Measurements from ENCODE around the gene OR14A2.
"Not testable (repeated sequence)": the region's sequence is repeated elsewhere in the genome, so short reads cannot be mapped to it uniquely, and the experiment has no call there.

The OR14A2 gene

GRCh38 chr1:247748041-247748440 is at the start of gene OR14A2:
OR14A2 (minus strand) TSS chr1:247748141.
- H3K27ac Mint-ChIP-seq = no peak within 1 kb of the TSS
- H3K4me3 Mint-ChIP-seq = no peak within 1 kb of the TSS
- H3K36me3 Mint-ChIP-seq (ENCODE audit: low read depth) = no peaks in the 10 kb centered on the region
- H3K9me3 Mint-ChIP-seq = peaks cover 7% of the 10 kb centered on the region
- H3K4me1 Mint-ChIP-seq (ENCODE audit: low read depth) = no peaks in the 10 kb centered on the region
- no peaks in the 10 kb centered on the region for H3K27me3 Mint-ChIP-seq

GRCh38 chr1:247797518-247797917 is 49.6 kb upstream of the OR14A2 start:
- H3K27ac Mint-ChIP-seq = no peak overlapping the region
- no peaks in the 10 kb centered on the region for H3K4me1 Mint-ChIP-seq (ENCODE audit: low read depth)
- H3K27me3 Mint-ChIP-seq = no peaks in the 10 kb centered on the region
- no peaks in the 10 kb centered on the region for H3K36me3 Mint-ChIP-seq (ENCODE audit: low read depth)
- H3K4me3 Mint-ChIP-seq = no peak overlapping the region
- H3K9me3 Mint-ChIP-seq = no peaks in the 10 kb centered on the region

- H3K27me3 Mint-ChIP-seq = no peaks in the 10 kb centered on the region
- H3K36me3 Mint-ChIP-seq (ENCODE audit: low read depth) = no peaks in the 10 kb centered on the region
- H3K27ac Mint-ChIP-seq = no peak overlapping the region
- no peak overlapping the region for H3K4me3 Mint-ChIP-seq
- no peaks in the 10 kb centered on the region for H3K9me3 Mint-ChIP-seq
- H3K4me1 Mint-ChIP-seq (ENCODE audit: low read depth) = no peaks in the 10 kb centered on the region
Measured at GRCh38 chr1:247769603-247770002, 21.7 kb upstream of the OR14A2 start.

- no peaks in the 10 kb centered on the region for H3K36me3 Mint-ChIP-seq (ENCODE audit: low read depth)
- H3K4me3 Mint-ChIP-seq = no peak within 1 kb of the TSS
- H3K27ac Mint-ChIP-seq = no peak within 1 kb of the TSS
- H3K4me1 Mint-ChIP-seq (ENCODE audit: low read depth) = no peaks in the 10 kb centered on the region
- H3K27me3 Mint-ChIP-seq = no peaks in the 10 kb centered on the region
- H3K9me3 Mint-ChIP-seq = peaks cover 12% of the 10 kb centered on the region
Measured at GRCh38 chr1:247760456-247760855, 12.5 kb upstream of the OR14A2 start, which contains the start of gene OR1C1. OR1C1 (minus strand) TSS chr1:247760556; CDS start chr1:247758406, 2,150 bp downstream.

GRCh38 chr1:247754311-247754710 is 6.4 kb upstream of the OR14A2 start:
- not testable (repeated sequence) for H3K4me3 Mint-ChIP-seq; H3K27ac Mint-ChIP-seq; H3K36me3 Mint-ChIP-seq (ENCODE audit: low read depth); H3K27me3 Mint-ChIP-seq; H3K4me1 Mint-ChIP-seq (ENCODE audit: low read depth)
- peaks cover 19% of the 10 kb centered on the region for H3K9me3 Mint-ChIP-seq

GRCh38 chr1:247749870-247750269 is 1.9 kb upstream of the OR14A2 start:
- peaks cover 7% of the 10 kb centered on the region for H3K9me3 Mint-ChIP-seq

GRCh38 chr1:247747616-247748015 is 325 bp downstream of the OR14A2 start:
- Mint-ChIP-seq H3K27me3 (no peaks in the 10 kb centered on the region), H3K4me1 (ENCODE audit: low read depth) (no peaks in the 10 kb centered on the region), H3K9me3 (peaks cover 7% of the 10 kb centered on the region), H3K36me3 (ENCODE audit: low read depth) (no peaks in the 10 kb centered on the region), H3K4me3 (no peak overlapping the region), H3K27ac (no peak overlapping the region)

More at GRCh38 chr1:247749870-247750269, 1.9 kb upstream of the OR14A2 start:
- H3K27ac Mint-ChIP-seq = no peak overlapping the region
- no peaks in the 10 kb centered on the region for H3K4me1 Mint-ChIP-seq (ENCODE audit: low read depth)
- no peaks in the 10 kb centered on the region for H3K36me3 Mint-ChIP-seq (ENCODE audit: low read depth)
- no peaks in the 10 kb centered on the region for H3K27me3 Mint-ChIP-seq
- H3K4me3 Mint-ChIP-seq = no peak overlapping the region

GRCh38 chr1:247746391-247746935 is 1.5 kb downstream of the OR14A2 start:
- Mint-ChIP-seq H3K4me1 (ENCODE audit: low read depth) (no peaks in the 10 kb centered on the region), H3K36me3 (ENCODE audit: low read depth) (no peaks in the 10 kb centered on the region), H3K4me3 (no peak overlapping the region), H3K27ac (no peak overlapping the region), H3K9me3 (peaks cover 7% of the 10 kb centered on the region), H3K27me3 (no peaks in the 10 kb centered on the region)

- H3K27ac Mint-ChIP-seq; H3K4me3 Mint-ChIP-seq; H3K27me3 Mint-ChIP-seq; H3K4me1 Mint-ChIP-seq (ENCODE audit: low read depth); H3K36me3 Mint-ChIP-seq (ENCODE audit: low read depth); H3K9me3 Mint-ChIP-seq: not testable (repeated sequence)
Measured at GRCh38 chr1:247742215-247742760, 5.7 kb downstream of the OR14A2 start.

GRCh38 chr1:247741756-247742155 is 6.2 kb downstream of the OR14A2 start:
- H3K27me3 Mint-ChIP-seq = no peaks in the 10 kb centered on the region
- H3K36me3 Mint-ChIP-seq (ENCODE audit: low read depth) = no peaks in the 10 kb centered on the region
- no peak overlapping the region for H3K4me3 Mint-ChIP-seq
- H3K27ac Mint-ChIP-seq = no peak overlapping the region
- no peaks in the 10 kb centered on the region for H3K4me1 Mint-ChIP-seq (ENCODE audit: low read depth)
- H3K9me3 Mint-ChIP-seq = no peaks in the 10 kb centered on the region

GRCh38 chr1:247740721-247741120 is 7.2 kb downstream of the OR14A2 start:
- Mint-ChIP-seq H3K4me1 (ENCODE audit: low read depth) (no peaks in the 10 kb centered on the region), H3K27ac (no peak overlapping the region), H3K27me3 (no peaks in the 10 kb centered on the region), H3K4me3 (no peak overlapping the region), H3K9me3 (no peaks in the 10 kb centered on the region), H3K36me3 (ENCODE audit: low read depth) (no peaks in the 10 kb centered on the region)

GRCh38 chr1:247738315-247738714 is 9.6 kb downstream of the OR14A2 start, which contains the start of gene OR14K1:
OR14K1 (plus strand) TSS chr1:247738615; CDS start chr1:247738615, 0 bp downstream.
- Mint-ChIP-seq H3K27me3 (no peaks in the 10 kb centered on the region), H3K4me1 (ENCODE audit: low read depth) (no peaks in the 10 kb centered on the region), H3K4me3 (no peak within 1 kb of the TSS), H3K36me3 (ENCODE audit: low read depth) (no peaks in the 10 kb centered on the region), H3K9me3 (no peaks in the 10 kb centered on the region), H3K27ac (no peak within 1 kb of the TSS)

GRCh38 chr1:247721222-247721621 is 26.7 kb downstream of the OR14A2 start:
- no peaks in the 10 kb centered on the region for H3K36me3 Mint-ChIP-seq (ENCODE audit: low read depth)
- H3K9me3 Mint-ChIP-seq = peaks cover 17% of the 10 kb centered on the region
- no peaks in the 10 kb centered on the region for H3K4me1 Mint-ChIP-seq (ENCODE audit: low read depth)
- H3K27ac Mint-ChIP-seq = no peak overlapping the region
- no peak overlapping the region for H3K4me3 Mint-ChIP-seq
- peaks cover 4% of the 10 kb centered on the region for H3K27me3 Mint-ChIP-seq

- peaks cover 11% of the 10 kb centered on the region for H3K9me3 Mint-ChIP-seq
- H3K4me3 Mint-ChIP-seq = no peak within 1 kb of the TSS
- H3K27me3 Mint-ChIP-seq = peaks cover 4% of the 10 kb centered on the region
- no peaks in the 10 kb centered on the region for H3K36me3 Mint-ChIP-seq (ENCODE audit: low read depth)
- no peak within 1 kb of the TSS for H3K27ac Mint-ChIP-seq
- no peaks in the 10 kb centered on the region for H3K4me1 Mint-ChIP-seq (ENCODE audit: low read depth)
Measured at GRCh38 chr1:247716546-247716945, 31.4 kb downstream of the OR14A2 start, which contains the start of gene OR6F1. OR6F1 (minus strand) TSS chr1:247716646; CDS start chr1:247712755, 3,891 bp downstream.

- Mint-ChIP-seq H3K4me3 (no peak overlapping the region), H3K36me3 (ENCODE audit: low read depth) (no peaks in the 10 kb centered on the region), H3K4me1 (ENCODE audit: low read depth) (no peaks in the 10 kb centered on the region), H3K27ac (no peak overlapping the region), H3K27me3 (peaks cover 4% of the 10 kb centered on the region), H3K9me3 (no peaks in the 10 kb centered on the region)
Measured at GRCh38 chr1:247713753-247714152, 34.2 kb downstream of the OR14A2 start.

- H3K4me3 Mint-ChIP-seq; H3K9me3 Mint-ChIP-seq; H3K4me1 Mint-ChIP-seq (ENCODE audit: low read depth); H3K27ac Mint-ChIP-seq; H3K27me3 Mint-ChIP-seq; H3K36me3 Mint-ChIP-seq (ENCODE audit: low read depth): not testable (repeated sequence)
Measured at GRCh38 chr1:247710681-247711080, 37.3 kb downstream of the OR14A2 start.

Data from stimulated activated naive CD8-positive, alpha-beta T cell treated with anti-CD3 and anti-CD28 coated beads, Interleukin-15, Interleukin-2, amounts not matched to agents 100 ng/mL and 50 ng/mL, for 24 hours (primary cell).